GM23248 (cell line): ENCODE data around the gene PTPRN2.

Source experiments
- EZH2 ChIP-seq: fragments of 200-600 bp; sonication (generic); IDR thresholded peaks from 2 replicates; pipeline ENCODE4 v1.6.1; 2018; ENCODE audit warnings: antibody characterized with exemption, mild to moderate bottlenecking; ENCODE audit not compliant: insufficient read depth, poor library complexity, severe bottlenecking
- EZH2phosphoT487 ChIP-seq: fragments of 200-600 bp; sonication (generic); IDR thresholded peaks from 2 replicates; pipeline ENCODE4 v1.6.1; 2018; ENCODE audit warnings: antibody characterized with exemption, moderate library complexity, mild to moderate bottlenecking, low read depth; ENCODE audit not compliant: insufficient read depth

- TF ChIP-seq EZH2 = no peak
- TF ChIP-seq EZH2phosphoT487 = no peak
Measured at GRCh38 chr7:158531661-158532060, 56.0 kb downstream of the PTPRN2 start.
